Neural progenitor cell (in vitro differentiated cells): ENCODE results near the gene TBC1D4.

Source experiments
- EZH2phosphoT487 ChIP-seq: fragments of 200-600 bp; sonication (generic); IDR thresholded peaks from 2 replicates; pipeline ENCODE4 v1.6.1; 2017; ENCODE audit warnings: antibody characterized with exemption
- TF ChIP-seq, protein P1 (sequence below): fragments of 200-600 bp; sonication (generic); IDR thresholded peaks from 2 replicates; pipeline ENCODE4 v1.5.1; 2017; ENCODE audit warnings: antibody characterized with exemption, mild to moderate bottlenecking

GRCh38 chr13:75390229-75390628 is 91.7 kb downstream of the TBC1D4 start:
- TF ChIP-seq, protein P1, sequence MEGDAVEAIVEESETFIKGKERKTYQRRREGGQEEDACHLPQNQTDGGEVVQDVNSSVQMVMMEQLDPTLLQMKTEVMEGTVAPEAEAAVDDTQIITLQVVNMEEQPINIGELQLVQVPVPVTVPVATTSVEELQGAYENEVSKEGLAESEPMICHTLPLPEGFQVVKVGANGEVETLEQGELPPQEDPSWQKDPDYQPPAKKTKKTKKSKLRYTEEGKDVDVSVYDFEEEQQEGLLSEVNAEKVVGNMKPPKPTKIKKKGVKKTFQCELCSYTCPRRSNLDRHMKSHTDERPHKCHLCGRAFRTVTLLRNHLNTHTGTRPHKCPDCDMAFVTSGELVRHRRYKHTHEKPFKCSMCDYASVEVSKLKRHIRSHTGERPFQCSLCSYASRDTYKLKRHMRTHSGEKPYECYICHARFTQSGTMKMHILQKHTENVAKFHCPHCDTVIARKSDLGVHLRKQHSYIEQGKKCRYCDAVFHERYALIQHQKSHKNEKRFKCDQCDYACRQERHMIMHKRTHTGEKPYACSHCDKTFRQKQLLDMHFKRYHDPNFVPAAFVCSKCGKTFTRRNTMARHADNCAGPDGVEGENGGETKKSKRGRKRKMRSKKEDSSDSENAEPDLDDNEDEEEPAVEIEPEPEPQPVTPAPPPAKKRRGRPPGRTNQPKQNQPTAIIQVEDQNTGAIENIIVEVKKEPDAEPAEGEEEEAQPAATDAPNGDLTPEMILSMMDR = no peak
- TF ChIP-seq EZH2phosphoT487 = no peak
